NCI-H82 (cell line): ENCODE measurements around the gene MTHFD1L.

ENCODE experiments used
- DNase-seq: peaks from one replicate; lab custom pipeline; 2025; lab: John Stamatoyannopoulos, UW

MTHFD1L gene

GRCh38 chr6:150898399-150899170 is 33.1 kb downstream of the MTHFD1L start:
- DNase-seq = no peak

GRCh38 chr6:150899231-150899630 is 33.7 kb downstream of the MTHFD1L start:
- DNase-seq = no peak

- no peak for DNase-seq
Measured at GRCh38 chr6:150900049-150900448, 34.5 kb downstream of the MTHFD1L start.

GRCh38 chr6:150902142-150902776 is 36.8 kb downstream of the MTHFD1L start:
- no peak for DNase-seq

- peak; percentile 22 for DNase-seq
Measured at GRCh38 chr6:150905769-150906168, 40.3 kb downstream of the MTHFD1L start.

- no peak for DNase-seq
Measured at GRCh38 chr6:150906641-150907326, 41.3 kb downstream of the MTHFD1L start.

- no peak for DNase-seq
Measured at GRCh38 chr6:150907383-150907782, 41.9 kb downstream of the MTHFD1L start.

GRCh38 chr6:150908901-150909300 is 43.4 kb downstream of the MTHFD1L start:
- DNase-seq = no peak

- no peak for DNase-seq
Measured at GRCh38 chr6:150910561-150910960, 45.1 kb downstream of the MTHFD1L start.

- no peak for DNase-seq
Measured at GRCh38 chr6:150914372-150914771, 48.9 kb downstream of the MTHFD1L start.

GRCh38 chr6:150915131-150915879 is 49.8 kb downstream of the MTHFD1L start:
- no peak for DNase-seq

GRCh38 chr6:150915880-150916265 is 50.4 kb downstream of the MTHFD1L start:
- no peak for DNase-seq

- DNase-seq = no peak
Measured at GRCh38 chr6:150919938-150920337, 54.4 kb downstream of the MTHFD1L start.

- no peak for DNase-seq
Measured at GRCh38 chr6:150922137-150922536, 56.6 kb downstream of the MTHFD1L start.

- no peak for DNase-seq
Measured at GRCh38 chr6:150924808-150925589, 59.5 kb downstream of the MTHFD1L start.

GRCh38 chr6:150925590-150925928 is 60.1 kb downstream of the MTHFD1L start:
- no peak for DNase-seq

GRCh38 chr6:150925976-150926375 is 60.5 kb downstream of the MTHFD1L start:
- no peak for DNase-seq

GRCh38 chr6:150928882-150929281 is 63.4 kb downstream of the MTHFD1L start:
- DNase-seq = peak; percentile 10

- no peak for DNase-seq
Measured at GRCh38 chr6:150929416-150929815, 63.9 kb downstream of the MTHFD1L start.

- no peak for DNase-seq
Measured at GRCh38 chr6:150930841-150931240, 65.3 kb downstream of the MTHFD1L start.

- no peak for DNase-seq
Measured at GRCh38 chr6:150931405-150931804, 65.9 kb downstream of the MTHFD1L start.

GRCh38 chr6:150932996-150933395 is 67.5 kb downstream of the MTHFD1L start:
- DNase-seq = no peak
